Suprapubic skin (tissue), 2 donors: ENCODE data around the gene PGGHG.

Source experiments
- EP300 ChIP-seq: sonication (generic); formaldehyde crosslinking; IDR thresholded peaks from one replicate; pipeline ENCODE4 v1.6.1; 2017; ENCODE audit warnings: antibody characterized with exemption
- POLR2A ChIP-seq, 2 donors: fragments of 450-650 bp; IDR thresholded peaks; one replicate each; pipeline ENCODE4 v1.6.1; 2017; ENCODE audit warnings: antibody characterized with exemption in 2 of 2, mild to moderate bottlenecking in 2 of 2, moderate library complexity in 2 of 2

DNA sequence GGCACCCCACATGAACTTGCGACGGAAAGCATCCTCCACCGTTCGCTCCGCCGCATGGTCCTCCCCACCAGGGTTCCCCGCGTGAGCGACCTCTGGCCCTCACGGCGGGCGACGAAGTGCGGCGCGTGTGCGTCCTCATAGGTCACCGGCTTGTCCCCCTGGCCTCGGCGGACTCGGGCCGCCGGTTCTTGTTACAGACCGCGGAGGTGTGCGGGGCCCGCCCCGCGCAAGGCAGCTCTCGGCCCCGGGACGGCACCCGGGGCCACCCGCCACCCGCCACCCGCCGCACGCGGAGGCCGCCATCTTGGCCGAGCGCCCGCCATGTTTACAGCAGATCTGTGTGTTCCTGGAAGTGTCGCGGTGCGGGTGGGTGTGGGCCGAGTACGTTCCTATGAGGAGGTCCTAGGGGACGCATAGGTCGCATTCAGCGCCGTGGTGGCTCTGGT is 15.2 kb downstream of the PGGHG start:
- TF ChIP-seq POLR2A (IDR thresholded peaks at IDR 0.05) (no peak), EP300 (no peak)
